ENCODE data around the gene MKNK2. TPM values are rescaled to one million over a fixed set of nuclear protein-coding genes. Genes with fewer than 3 reads are reported as not detected.
A peak's percentile ranks its signal among the peaks of the same experiment; 100 is the strongest.
"Not testable (repeated sequence)": the region's sequence is repeated elsewhere in the genome, so short reads cannot be mapped to it uniquely, and the experiment has no call there.

The MKNK2 gene
- polyA plus RNA-seq, 1 experiment: 31.1 TPM

DNA sequence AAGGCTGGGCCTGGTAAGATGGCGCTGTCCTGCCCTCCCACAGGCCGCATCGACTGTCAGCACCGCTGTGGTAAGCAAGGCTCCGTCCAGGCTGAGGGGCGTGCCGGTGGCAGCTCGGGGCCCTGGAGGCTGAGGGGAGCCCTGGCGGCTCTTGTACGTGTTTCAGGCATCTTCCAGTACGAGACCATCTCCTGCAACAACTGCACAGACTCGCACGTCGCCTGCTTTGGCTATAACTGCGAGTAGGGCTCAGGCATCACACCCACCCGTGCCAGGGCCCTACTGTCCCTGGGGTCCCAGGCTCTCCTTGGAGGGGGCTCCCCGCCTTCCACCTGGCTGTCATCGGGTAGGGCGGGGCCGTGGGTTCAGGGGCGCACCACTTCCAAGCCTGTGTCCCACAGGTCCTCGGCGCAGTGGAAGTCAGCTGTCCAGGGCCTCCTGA lies 46.9 kb upstream of the MKNK2 start:
- H3K27ac ChIP-seq (ENCODE audit: low read depth, low read length): no peak overlapping the region
- peaks cover 9% of the 10 kb centered on the region; the same call in 1 of the 2 replicates for H3K9me3 ChIP-seq (ENCODE audit: control insufficient read depth, insufficient read depth, low read length)
- POLR2A ChIA-PET: no interaction called here
- H3K4me3 ChIP-seq (ENCODE audit: low read depth, low read length): no peak overlapping the region
- H3K27me3 ChIP-seq (ENCODE audit: control insufficient read depth, insufficient read depth, low read length): no peaks in the 10 kb centered on the region
- no peak for TF ChIP-seq CTCF (IDR thresholded peaks at IDR 0.05; ENCODE audit: low read depth, low read length)
- CTCF ChIA-PET: no interaction called here
- DNase-seq (ENCODE audit: low read depth, low spot score): no peak

DNA sequence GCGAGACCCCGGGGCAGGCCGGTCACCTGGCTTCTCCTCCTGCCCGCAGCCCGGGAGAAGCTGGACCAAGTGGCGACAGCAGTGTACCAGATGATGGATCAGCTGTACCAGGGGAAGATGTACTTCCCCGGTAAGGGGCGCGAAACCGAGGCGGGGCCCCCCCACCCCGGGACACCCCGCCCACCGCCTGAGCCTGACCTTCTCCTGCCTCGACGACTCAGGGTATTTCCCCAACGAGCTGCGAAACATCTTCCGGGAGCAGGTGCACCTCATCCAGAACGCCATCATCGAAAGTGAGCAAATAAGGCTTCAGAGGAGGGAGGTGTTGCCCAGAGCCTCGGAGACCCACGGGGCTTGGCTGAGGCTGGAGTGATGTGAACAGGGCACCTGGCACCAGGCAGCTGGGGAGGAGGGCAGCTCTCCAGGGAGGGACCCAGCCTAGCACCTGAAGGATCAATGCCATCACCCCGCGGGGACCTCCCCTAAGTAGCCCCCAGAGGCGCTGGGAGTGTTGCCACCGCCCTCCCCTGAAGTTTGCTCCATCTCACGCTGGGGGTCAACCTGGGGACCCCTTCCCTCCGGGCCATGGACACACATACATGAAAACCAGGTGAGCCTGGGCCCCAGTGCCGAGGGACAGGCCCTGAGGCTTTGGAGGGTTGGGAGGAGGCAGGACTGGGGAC lies 46.3 kb upstream of the MKNK2 start:
- no peak overlapping the region for H3K27ac ChIP-seq (ENCODE audit: low read depth, low read length)
- H3K27me3 ChIP-seq (ENCODE audit: control insufficient read depth, insufficient read depth, low read length): no peaks in the 10 kb centered on the region
- no peak for DNase-seq (ENCODE audit: low read depth, low spot score)
- H3K9me3 ChIP-seq (ENCODE audit: control insufficient read depth, insufficient read depth, low read length): peaks cover 9% of the 10 kb centered on the region; the same call in 1 of the 2 replicates
- TF ChIP-seq CTCF (IDR thresholded peaks at IDR 0.05; ENCODE audit: low read depth, low read length): no peak
- CTCF ChIA-PET: interaction anchor here (0.6 kb wide), 1 partner anchor 58 kb away, joined by 3 read pairs; no protein-coding TSS in a partner anchor
- POLR2A ChIA-PET: no interaction called here
- peak overlapping the region; percentile 63 for H3K4me3 ChIP-seq (ENCODE audit: low read depth, low read length)

DNA sequence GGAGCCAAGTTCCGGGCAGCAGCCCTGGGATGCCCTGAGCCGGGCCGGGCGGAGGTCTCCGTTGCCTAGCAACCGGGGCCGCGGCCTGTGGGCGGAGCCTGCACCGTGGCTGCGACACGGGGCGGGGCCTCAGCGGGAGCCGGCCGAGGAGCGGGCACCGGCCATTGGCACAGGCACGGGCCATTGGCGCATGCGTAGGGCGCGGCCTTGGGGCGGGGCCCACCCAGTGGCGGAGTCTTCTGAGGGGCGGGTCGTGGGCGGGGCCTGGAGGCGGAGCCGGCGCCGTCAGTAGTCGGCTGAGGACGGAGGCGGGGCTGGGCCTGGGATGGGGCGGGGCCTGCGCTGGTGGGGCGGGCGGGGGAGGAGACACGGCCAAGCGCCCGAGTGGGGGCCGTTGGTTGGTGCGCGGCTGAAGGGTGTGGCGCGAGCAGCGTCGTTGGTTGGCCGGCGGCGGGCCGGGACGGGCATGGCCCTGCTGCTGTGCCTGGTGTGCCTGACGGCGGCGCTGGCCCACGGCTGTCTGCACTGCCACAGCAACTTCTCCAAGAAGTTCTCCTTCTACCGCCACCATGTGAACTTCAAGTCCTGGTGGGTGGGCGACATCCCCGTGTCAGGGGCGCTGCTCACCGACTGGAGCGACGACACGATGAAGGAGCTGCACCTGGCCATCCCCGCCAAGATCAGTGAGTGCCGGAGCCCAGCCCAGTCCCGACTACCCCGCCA lies 45.6 kb upstream of the MKNK2 start, which contains the start of gene IZUMO4:
TSS of gene IZUMO4 (plus strand) at position 436 of the 723 bp plus-strand sequence. CDS start at position 467, 31 bp downstream.
- Histone ChIP-seq H3K27me3 (ENCODE audit: control insufficient read depth, insufficient read depth, low read length) (no peaks in the 10 kb centered on the region), H3K9me3 (ENCODE audit: control insufficient read depth, insufficient read depth, low read length) (peaks cover 9% of the 10 kb centered on the region; the same call in 1 of the 2 replicates), H3K27ac (ENCODE audit: low read depth, low read length) (peak within 1 kb of the TSS; percentile 68), H3K4me3 (ENCODE audit: low read depth, low read length) (peak within 1 kb of the TSS; percentile 76)
- CTCF ChIA-PET: interaction anchor here (0.6 kb wide), 1 partner anchor 59 kb away, joined by 3 read pairs; no protein-coding TSS in a partner anchor
- POLR2A ChIA-PET: no interaction called here
- TF ChIP-seq CTCF (IDR thresholded peaks at IDR 0.05; ENCODE audit: low read depth, low read length): peak; percentile 40
- DNase-seq (ENCODE audit: low read depth, low spot score): peak; percentile 92

DNA sequence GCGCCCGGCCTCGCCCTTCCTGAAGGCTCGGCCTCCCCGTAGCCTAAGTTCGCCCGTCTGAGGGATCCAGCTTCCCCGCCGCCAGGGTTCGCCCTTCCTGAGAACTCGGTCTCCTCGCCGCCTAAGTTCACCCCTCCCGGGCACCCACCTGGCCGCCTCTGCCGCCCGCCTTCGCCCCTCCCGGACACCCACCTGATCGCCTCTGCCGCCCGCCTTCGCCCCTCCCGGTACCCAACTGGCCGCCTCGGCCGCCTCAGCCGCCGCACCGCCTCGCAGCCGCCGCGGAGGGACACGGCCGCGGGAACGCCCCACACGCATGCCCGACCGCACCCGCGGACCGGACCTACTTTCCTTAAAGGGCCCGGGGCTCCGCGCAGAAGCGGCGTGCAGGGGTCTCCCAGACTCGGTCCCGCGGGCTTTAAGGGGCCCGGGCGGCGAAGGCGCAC lies 45.0 kb upstream of the MKNK2 start, which contains the start of gene MOB3A:
TSS of gene MOB3A (minus strand) at position 293 of the 446 bp plus-strand sequence. CDS start 17,766 bp downstream, outside the sequence.
- H3K4me3 ChIP-seq (ENCODE audit: low read depth, low read length): peak within 1 kb of the TSS; percentile 76
- peaks cover 9% of the 10 kb centered on the region; the same call in 1 of the 2 replicates for H3K9me3 ChIP-seq (ENCODE audit: control insufficient read depth, insufficient read depth, low read length)
- TF ChIP-seq CTCF (IDR thresholded peaks at IDR 0.05; ENCODE audit: low read depth, low read length): peak; percentile 52
- POLR2A ChIA-PET: interaction anchor here (0.6 to 0.7 kb wide), 2 partner anchors 39 to 54 kb away, joined by 3 to 5 read pairs; no protein-coding TSS in a partner anchor
- CTCF ChIA-PET: no interaction called here
- peak; percentile 85 for DNase-seq (ENCODE audit: low read depth, low spot score)
- H3K27me3 ChIP-seq (ENCODE audit: control insufficient read depth, insufficient read depth, low read length): no peaks in the 10 kb centered on the region
- peak within 1 kb of the TSS; percentile 68 for H3K27ac ChIP-seq (ENCODE audit: low read depth, low read length)

GRCh38 chr19:2091926-2092525 lies 41.0 kb upstream of the MKNK2 start:
- POLR2A ChIA-PET; DNase-seq (ENCODE audit: low read depth, low spot score); H3K27ac ChIP-seq (ENCODE audit: low read depth, low read length); H3K9me3 ChIP-seq (ENCODE audit: control insufficient read depth, insufficient read depth, low read length); H3K27me3 ChIP-seq (ENCODE audit: control insufficient read depth, insufficient read depth, low read length); H3K4me3 ChIP-seq (ENCODE audit: low read depth, low read length): not testable (repeated sequence)
- CTCF ChIA-PET: interaction anchor here (1.1 kb wide), 1 partner anchor 22 kb away, joined by 4 read pairs; no protein-coding TSS in a partner anchor
